NCI-H187 treated with DMSO at 0.1 percent for 48 hours (cell line): ENCODE data around the gene ELMO1.

Experiments used
- DNase-seq: peaks from one replicate; lab custom pipeline; 2025; lab: John Stamatoyannopoulos, UW

Gene ELMO1

DNA sequence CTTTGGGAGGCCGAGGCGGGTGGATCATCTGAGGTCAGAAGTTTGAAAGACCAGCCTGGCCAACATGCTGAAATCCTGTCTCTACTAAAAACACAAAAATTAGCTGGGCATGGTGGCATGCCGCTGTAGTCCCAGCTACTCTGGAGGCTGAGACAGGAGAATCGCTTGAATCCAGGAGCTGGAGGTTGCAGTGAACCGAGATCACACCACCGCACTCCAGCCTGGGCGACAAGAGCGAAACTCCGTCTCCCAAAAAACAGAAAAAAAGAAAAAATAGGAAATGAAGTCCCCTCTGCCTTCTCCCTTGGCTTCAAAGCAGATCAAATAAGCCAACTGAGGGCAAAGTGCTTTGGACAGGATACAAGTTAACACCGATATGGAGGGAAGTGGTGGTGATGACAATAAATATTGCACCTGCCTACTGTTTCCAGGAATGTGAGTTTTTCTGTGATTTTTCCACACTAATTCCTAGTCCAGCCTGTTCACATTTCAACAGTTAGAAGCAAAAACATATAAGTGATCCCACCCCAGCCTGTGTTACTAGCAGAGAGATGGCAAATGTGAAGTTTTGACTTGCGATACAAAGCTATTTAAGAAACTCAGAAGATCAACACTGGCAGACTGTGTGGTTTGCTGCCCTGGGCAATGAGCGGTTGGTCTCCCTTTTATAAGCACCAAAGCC is 433.2 kb downstream of the ELMO1 start:
- DNase-seq: no peak

DNA sequence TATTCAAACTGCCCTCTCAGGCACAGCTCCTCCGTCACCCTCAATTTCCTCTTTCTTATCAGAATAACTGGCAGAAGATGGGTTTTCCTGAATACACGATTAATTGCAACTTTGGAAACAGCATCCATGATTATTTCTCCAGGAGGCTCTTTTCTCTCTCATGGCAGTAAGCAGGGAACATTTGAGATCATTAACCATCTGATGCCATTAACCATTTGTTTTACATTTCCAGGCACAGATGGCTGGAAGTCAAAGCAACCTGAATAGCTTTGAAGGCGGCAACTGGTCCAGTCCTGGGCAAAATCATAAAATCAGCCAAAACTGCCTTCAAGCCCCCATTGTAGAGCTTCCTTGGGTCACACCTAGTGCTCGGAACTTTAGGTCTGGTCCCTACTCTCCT is 434.9 kb downstream of the ELMO1 start:
- DNase-seq: no peak

DNA sequence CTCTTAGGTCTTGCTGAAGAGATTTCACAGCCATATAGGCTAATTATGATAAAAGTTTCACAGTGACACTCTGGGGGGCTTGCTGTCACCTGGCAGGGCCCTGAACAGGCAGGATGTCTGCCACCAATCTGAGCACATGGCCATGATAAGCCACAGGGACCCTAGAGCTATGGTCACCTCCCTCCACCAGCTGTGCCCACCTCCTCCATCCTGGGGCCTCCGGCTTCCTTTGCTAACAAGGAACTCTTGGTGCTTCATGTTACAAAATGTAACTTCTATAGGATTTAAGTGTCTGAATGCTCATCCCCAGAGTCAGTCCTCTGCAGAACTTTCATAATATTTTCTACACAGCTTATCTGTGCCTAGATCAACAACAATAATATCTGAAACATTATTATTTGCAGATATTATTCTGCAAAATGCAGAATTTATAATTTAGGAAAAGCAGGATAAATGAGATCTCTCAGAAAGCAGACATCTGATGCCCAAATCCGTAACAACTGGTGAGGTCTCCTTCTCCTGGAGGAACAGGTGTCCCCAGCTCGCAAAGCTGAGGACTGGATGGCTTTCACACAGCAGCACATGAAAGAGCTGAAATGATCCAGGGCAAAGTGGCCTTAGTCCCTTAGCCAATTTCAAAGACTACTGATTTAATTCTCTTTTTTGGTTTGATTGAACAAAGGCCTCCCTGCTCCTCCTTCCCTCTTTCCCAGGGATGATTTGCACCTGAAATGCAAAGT is 437.3 kb downstream of the ELMO1 start:
- no peak for DNase-seq

DNA sequence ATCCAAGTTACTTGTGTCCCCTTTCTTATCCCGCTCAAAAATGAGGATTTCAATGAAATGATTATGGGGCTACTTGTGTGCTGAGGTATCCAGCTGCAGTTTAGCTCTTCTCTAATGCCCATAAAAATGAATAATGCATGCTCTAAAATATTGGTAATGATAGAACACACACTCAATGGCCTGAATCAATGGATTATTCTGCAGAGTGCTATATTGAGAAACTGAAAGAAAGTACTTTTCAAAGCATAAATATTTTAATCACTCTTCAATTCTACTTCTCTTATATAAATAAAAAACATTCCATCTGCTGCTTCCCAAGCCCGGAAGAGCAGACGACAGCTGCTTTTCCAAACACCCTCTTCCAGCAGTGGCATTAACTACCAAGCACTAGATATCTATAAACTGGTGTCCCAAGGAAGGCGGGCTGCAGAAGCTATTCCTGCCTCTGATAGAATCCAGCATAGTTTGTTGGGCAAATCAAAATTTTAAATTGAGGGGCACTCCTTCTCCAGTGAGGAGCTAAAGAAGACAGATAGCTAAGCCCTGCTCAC is 439.5 kb downstream of the ELMO1 start:
- DNase-seq: no peak

DNA sequence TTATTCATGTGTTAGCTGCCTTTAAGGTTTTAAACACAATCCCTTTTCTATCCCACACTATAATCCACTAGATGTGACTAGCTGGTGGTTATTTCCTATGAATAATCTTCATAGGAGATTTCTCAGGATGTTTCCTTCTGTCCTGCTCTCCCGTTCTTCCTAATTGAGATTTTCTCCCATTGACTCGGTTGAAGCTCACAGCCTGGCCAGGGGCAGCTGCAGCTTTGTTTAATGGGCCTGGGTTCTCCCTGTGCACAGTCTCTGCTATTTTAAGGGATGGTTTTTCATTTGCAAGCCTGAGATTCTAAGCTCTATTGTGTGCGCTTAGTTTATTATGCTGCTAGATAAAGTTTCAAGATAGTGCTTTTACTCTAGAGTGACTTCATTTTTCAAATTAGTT is 441.0 kb downstream of the ELMO1 start:
- DNase-seq: no peak

DNA sequence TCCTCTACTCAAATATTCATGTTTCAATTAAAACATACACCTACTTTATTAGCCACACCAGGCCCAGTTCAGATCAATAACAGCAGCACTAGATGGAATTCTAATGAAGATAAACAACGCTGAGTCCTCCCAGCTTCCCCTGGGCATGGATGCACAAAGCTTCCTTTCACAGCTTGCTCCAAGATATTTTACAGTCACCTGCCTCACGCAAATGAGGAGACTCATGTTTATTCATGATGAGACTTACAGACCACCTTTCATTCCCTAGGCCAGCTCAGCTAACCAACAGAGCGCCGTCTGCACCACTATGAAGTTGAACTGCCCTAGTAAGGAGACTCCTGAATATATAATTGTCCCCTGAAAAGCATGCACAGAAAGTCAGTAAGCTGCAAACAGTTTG is 441.4 kb downstream of the ELMO1 start:
- no peak for DNase-seq

DNA sequence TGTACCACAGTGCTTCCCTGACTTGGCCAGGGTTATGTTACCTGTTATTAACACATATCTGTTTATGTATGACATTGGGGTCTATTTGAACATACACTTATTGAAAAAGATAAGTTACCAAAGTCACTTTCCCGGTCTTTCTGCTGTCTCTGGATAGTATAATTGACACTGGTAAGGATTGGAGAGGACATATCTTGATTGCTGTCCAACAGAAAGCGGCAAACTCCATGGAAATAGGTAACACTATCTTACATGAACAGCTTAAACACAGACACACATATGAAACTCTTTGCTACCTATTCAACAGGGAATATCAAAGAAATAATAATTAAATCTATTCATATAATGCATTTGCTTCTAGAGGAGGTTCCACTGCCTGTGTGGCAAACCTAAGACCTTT is 441.9 kb downstream of the ELMO1 start:
- no peak for DNase-seq

DNA sequence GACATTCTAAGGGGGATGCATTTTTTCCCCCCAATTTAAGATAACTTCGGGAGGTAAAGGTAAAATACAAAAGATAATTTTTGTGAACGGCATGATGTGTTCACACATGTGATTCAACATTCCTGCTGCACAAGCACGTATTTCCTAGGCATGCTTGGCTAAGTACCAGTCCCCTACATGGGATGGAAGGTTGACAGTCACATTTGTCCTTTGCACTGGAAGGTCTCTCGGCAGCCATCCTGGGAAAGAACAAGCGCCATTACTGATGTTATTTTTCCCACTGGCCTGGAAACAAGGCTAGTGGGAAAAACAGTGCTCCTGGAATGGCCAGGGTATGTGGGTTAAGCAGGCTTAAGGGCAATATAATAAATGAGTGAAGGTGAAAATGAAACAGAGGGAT is 448.2 kb downstream of the ELMO1 start:
- no peak for DNase-seq

DNA sequence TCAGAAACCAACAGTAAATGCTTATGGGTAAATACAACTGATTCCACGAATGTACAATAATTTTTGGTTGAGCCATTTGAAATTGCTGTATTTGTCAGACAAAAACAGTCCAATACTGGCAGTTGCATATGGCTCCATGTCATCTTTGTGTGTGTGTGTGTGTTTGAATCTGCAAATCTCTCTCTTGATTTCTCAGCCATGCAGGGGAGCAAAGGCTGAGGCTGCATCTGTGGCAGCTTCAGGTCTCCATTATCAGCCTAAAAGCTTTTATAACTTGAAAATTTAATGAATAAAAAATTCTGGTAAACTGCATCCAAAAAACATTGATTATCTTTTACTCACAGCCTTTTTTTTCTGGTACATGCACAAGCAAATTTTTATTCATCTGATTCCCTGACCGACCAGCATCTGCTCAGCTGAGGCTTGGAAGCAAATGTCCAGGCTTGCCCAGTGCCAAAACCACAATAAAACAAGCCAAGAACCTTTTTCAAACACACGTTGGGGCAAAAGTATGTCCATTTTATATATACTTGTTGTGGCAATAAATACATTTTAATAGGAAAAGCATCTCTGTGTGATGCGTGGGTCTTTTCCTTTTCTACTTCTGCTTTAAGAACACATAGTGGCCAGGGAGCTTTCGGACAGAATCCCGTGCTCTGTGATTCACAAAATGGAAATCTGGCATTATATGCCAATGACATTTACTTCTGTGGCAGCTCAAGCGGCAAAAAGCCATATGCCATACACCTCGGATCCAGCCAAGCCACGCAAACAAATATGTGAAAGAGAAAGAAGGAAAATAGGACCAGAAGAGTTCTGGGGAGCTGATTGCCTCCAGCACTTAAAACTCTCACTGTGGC is 448.8 kb downstream of the ELMO1 start:
- DNase-seq: no peak

DNA sequence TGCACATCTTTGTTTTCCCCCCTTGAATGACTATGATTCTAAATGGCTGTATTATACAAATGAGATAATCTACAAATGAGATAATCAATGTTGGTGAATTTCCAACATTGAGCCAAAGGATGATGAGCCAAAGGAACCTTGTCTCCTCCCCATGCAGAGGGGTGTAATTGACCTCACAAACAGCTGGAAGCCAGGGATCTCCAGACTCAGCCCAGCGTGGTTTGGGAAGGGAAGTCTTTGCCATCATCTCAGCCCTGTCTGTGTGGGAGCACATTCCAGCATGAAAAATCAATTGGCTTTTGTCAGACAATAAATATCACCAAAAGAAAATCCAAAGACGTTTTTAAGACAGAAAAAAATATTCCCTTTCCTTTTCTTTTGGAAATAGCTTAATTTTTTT is 452.9 kb downstream of the ELMO1 start:
- no peak for DNase-seq

DNA sequence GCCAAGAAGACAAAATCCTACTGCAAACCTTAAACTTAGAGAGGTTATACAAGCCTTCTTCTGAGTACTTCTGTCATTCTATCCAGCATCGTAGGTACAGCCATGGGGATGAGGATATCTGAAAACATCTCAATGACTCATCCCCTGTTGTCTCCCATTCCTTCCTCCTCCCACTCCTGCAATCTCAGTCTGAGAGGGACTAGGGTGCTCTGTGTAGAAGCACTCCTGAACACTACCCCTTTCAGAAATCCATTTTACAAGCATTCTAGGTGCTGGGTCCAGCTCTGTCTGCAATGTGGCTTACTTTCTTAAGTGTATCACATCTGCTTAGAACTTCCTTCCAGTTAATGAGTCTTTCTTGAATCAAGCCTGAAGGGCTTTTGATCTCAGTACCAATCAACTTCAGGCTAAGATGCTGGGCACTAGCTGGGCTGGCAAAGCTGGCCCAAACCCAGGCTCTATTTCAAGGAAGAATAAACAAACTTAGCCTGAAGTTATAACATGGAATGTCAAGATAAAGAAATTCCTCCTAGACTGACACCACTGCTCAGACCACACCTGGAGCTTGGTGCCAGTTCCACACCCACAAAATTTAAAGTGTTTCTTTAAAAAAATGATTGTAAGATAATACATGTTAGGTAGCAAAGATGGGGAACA is 454.1 kb downstream of the ELMO1 start:
- no peak for DNase-seq

DNA sequence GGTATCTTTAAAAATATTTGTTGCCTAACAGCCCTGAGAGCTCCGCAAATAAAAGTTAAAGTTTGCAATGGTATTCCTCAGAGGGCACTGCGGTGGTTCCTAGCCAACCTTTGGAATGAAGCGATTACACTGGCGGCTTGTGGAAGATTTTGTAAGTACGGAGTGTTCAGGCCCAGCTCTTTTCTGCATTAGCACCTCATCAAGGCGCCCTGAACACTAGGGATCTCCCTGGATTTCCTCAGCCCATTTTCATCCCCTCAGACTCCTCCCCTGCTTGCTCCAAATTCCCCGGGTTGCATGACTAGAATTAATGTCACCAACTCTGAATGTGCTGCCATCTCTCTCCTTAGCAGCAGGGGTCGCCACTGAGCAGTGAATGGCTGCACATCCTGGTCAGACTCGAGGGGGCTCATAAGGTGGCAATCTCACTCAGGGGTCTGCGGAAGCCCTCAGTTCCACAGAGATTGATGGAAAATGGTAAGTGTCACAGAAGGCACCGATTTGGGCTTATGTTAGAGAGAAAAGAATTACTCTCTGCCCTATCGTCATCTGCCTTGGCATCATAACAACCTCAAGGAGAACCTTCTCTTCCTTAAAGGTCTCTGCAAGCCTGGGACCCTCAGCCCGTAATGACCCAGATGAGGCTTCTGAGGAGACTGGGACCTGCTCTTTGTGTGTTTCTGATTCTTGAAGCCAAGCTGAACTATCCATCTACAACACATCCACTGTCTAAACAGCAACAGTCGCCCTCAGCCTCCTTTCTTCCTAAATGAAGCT is 461.5 kb downstream of the ELMO1 start:
- no peak for DNase-seq

DNA sequence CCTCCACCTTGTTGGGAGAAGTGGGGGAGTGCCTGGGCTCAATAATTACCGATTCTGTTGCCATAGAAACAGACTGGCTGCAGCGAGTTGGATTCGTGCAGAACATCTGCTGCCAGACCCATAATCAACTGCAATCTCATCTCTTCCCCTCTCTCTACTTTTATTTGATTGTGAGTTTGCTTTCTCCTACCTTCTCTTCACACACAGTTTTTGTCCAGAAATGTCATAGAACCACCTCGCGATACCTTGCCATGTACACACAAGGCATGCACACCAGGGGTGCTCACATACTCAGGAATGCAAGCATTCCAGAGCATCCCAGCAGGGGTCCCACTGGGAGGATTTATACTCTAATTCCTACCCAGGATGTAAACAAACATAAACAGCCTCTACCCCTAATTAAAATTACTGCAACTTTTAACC is 462.1 kb downstream of the ELMO1 start:
- no peak for DNase-seq

DNA sequence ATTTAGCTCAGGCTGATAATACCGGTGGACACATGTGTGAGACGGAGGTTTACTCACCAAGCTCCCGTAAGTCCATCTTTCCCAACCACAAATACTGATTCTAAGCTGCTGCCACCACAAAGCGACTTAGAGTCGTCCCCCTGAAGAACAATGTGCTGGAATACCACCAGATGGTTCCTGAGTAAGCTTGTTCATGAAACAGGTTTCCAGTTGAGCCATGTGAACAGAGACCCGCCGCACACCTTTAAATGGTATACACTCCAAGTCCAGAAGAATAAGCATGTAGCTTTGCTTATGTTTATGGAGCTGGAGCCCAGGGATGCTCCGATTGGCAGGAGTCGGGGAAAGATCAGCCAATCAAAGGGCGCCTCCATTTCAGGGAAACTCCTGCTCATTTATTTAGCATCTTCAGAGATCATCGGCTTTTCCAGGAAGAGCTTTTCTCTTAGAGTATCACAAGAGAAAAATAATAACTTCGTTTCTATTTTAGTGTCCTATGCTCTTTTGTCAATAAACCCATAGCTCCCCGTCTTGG is 462.7 kb downstream of the ELMO1 start:
- no peak for DNase-seq

DNA sequence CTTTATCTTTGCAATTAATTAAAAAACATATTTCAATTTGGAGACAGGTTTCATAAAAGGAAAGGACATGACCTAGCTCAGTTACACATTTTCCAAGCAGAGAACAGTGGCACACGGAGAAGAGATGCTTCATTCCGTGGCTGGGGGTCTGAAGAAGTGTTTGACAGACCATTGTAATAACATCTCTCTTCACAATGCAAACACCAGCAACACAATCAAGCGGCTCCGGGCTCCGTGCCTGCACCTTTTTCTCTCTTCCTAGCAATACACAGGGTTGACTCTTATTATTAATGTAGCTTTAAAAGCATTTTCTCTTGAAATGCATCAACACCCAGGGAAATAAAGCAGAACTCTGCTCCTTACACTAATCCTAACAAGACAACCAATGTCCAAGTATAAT is 463.3 kb downstream of the ELMO1 start:
- peak; percentile 39 for DNase-seq

DNA sequence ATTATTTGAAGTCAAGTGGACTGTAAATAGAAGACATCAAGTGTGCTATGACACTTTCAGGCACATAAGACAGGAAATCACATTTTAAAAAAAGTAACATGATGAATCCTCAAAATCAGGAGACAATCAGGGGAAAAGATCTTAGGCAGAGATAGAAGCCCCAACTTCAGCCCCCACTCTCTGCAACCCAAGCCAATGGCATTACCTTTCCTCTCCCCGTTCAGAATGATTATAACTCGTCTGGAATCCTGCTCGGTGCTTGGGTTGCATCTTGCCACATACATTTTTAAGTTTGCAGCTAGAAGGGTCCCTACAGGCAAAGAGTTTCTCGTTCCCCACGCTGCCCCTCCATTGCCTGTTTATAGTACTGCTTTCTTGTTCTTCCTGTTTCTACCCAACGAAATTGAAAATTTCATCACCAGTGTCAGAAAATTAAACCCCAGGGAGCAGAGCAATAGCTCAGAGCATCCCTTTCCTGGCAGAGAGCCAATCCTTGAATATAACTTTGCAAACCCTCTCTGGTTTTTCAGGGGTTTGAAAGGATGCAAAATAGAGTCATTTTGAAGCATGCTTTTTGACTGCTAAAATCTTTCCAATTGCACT is 463.9 kb downstream of the ELMO1 start:
- DNase-seq: no peak

DNA sequence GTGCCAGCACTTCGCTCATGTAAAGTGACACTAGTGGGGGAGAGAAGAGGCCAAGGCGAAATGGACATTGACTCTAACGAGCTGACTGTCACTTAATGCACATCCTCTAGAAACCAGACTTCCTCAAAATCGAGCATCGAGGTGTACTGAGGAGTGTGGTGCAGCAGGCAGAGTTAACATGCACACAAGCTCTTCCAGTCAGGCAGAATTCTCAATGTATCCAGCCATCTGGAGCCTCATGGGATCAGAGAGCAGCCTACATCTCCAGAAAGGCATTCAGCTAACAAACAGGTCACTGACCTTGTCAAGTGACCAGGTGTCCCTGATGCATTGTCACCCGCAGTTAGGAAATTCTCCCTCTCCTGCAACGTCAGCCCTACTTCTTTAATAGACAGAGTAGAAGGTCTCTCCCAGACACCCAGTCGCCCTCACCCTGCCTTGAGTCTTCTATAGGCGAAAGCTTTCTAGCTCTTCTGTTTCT is 464.6 kb downstream of the ELMO1 start:
- no peak for DNase-seq

DNA sequence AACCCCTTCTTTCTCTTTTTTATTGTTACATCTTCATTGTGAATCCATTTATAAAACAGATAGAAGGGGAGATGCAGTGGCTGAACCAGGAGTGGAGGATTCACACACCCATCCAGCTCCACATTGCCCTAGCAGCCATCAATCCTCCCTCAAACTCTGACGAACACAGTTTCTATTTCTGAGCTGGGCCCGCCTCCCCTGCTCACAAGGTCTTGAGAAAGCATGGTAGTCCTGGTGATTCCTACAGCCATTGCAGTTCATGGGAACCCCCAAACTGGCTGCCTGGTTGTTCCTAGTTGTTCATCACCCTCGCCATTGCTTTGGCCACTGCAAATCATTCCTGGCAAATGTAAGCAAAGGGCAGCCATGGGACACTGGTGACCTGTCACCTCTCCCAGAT is 465.9 kb downstream of the ELMO1 start:
- DNase-seq: no peak

DNA sequence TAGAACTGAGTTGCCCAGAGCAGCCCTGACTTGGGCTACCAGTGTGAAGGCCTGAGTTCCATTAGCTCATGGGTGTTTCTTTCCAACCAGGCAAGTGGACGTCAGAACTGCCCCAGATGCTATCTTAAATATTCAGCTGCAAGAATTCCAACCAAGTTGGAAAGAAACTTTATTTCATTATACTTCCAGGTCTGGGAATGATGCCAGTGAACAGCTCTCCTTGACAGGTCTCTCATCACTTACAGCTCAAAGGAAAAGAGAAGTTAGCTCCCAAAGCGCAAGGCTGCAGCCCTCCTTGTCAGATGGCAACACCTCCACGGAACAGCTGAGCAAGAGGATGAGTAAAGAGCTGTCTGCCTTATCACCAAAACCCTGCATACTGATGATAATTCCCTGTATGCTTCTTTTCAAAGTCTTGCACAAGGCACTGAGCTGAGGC is 468.8 kb downstream of the ELMO1 start:
- DNase-seq: no peak

DNA sequence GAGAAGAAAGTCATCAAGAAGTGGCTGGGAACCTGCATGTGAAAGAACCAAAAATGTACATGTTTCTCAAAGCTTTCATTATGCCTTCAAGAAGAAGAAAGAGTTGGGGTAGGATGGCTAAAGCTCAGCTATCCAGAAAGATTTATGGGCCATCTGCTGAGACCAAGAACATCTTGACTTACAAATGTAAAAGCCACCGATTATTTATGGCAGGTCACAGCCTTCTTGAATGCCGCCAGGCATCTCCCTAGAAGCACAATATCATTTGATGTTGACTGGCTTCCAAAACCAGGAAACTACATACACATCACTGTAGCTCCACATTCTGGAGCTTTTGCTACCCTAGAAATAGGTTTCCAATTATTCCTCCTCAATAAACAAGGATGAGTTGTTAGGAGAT is 470.2 kb downstream of the ELMO1 start:
- no peak for DNase-seq
